Trophoblast cell (in vitro differentiated cells and primary cell): ENCODE results near the gene UFD1.
A peak's percentile ranks its signal among the peaks of the same experiment; 100 is the strongest.

ENCODE experiments used
- DNase-seq, 2 donors: peaks; one replicate each; pipeline ENCODE4 v3.0.0-alpha.2; 2016
- H2AFZ ChIP-seq: 2 replicates; pipeline ENCODE4 v1.6.1; 2013; ENCODE audit warnings: low read length, moderate library complexity, mild to moderate bottlenecking; ENCODE audit not compliant: insufficient read depth, poor library complexity
- H2AK5ac ChIP-seq: 2 replicates; pipeline ENCODE4 v1.6.1; 2013; ENCODE audit warnings: mild to moderate bottlenecking, low read length
- H2BK120ac ChIP-seq: 2 replicates; pipeline ENCODE4 v1.6.1; 2013; ENCODE audit warnings: low read length, mild to moderate bottlenecking, moderate library complexity; ENCODE audit not compliant: insufficient read depth, poor library complexity
- H2BK12ac ChIP-seq: 2 replicates; pipeline ENCODE4 v1.6.1; 2013; ENCODE audit warnings: mild to moderate bottlenecking, low read length, moderate library complexity
- H2BK5ac ChIP-seq: 2 replicates; pipeline ENCODE4 v1.6.1; 2013; ENCODE audit warnings: low read length, low read depth, moderate library complexity, mild to moderate bottlenecking; ENCODE audit not compliant: poor library complexity
- H3K14ac ChIP-seq: 2 replicates; pipeline ENCODE4 v1.6.1; 2013; ENCODE audit warnings: mild to moderate bottlenecking, low read length
- H3K18ac ChIP-seq: 2 replicates; pipeline ENCODE4 v1.6.1; 2013; ENCODE audit warnings: mild to moderate bottlenecking, low read length
- H3K23ac ChIP-seq: 2 replicates; pipeline ENCODE4 v1.6.1; 2013; ENCODE audit warnings: low read length
- H3K27ac ChIP-seq: 2 replicates; pipeline ENCODE4 v1.5.1; 2013; ENCODE audit warnings: low read depth, mild to moderate bottlenecking, inconsistent platforms, low read length, moderate library complexity
- H3K27me3 ChIP-seq: 2 replicates; pipeline ENCODE4 v1.6.1; 2013; ENCODE audit warnings: inconsistent platforms, mild to moderate bottlenecking, low read length, moderate library complexity; ENCODE audit not compliant: insufficient read depth
- H3K36me3 ChIP-seq, 2 experiments: 1 replicate in 1 of 2; 2 replicates in 1 of 2; pipeline ENCODE4 v1.6.1; 2013; ENCODE audit warnings: low read length in 2 of 2, mild to moderate bottlenecking in 2 of 2, moderate library complexity in 1 of 2; ENCODE audit not compliant: insufficient read depth in 2 of 2, control insufficient read depth in 1 of 2
- H3K4ac ChIP-seq: 2 replicates; pipeline ENCODE4 v1.6.1; 2013; ENCODE audit warnings: low read depth, mild to moderate bottlenecking, low read length, moderate library complexity
- H3K4me1 ChIP-seq, 2 experiments: 1 replicate in 1 of 2; 2 replicates in 1 of 2; pipeline ENCODE4 v1.6.1; 2013; ENCODE audit warnings: low read length in 2 of 2, mild to moderate bottlenecking in 2 of 2, moderate library complexity in 1 of 2; ENCODE audit not compliant: insufficient read depth in 2 of 2, control insufficient read depth in 1 of 2
- H3K4me2 ChIP-seq: 2 replicates; pipeline ENCODE4 v1.6.1; 2013; ENCODE audit warnings: inconsistent platforms, mild to moderate bottlenecking, low read length, moderate library complexity
- H3K4me3 ChIP-seq: 2 replicates; pipeline ENCODE4 v1.5.1; 2013; ENCODE audit warnings: mild to moderate bottlenecking, low read depth, low read length, inconsistent platforms
- H3K79me1 ChIP-seq: one replicate; pipeline ENCODE4 v1.6.1; 2013; ENCODE audit warnings: low read length
- H3K79me2 ChIP-seq: 2 replicates; pipeline ENCODE4 v1.6.1; 2013; ENCODE audit warnings: low read length, mild to moderate bottlenecking; ENCODE audit not compliant: control insufficient read depth, insufficient read depth, poor library complexity
- H3K9ac ChIP-seq: 2 replicates; pipeline ENCODE4 v1.6.1; 2013; ENCODE audit warnings: mild to moderate bottlenecking, low read length
- H3K9me3 ChIP-seq: 2 replicates; pipeline ENCODE4 v1.6.1; 2013; ENCODE audit warnings: low read depth, mild to moderate bottlenecking, control low read depth, inconsistent platforms, low read length; ENCODE audit not compliant: insufficient read depth
- H4K12ac ChIP-seq: 2 replicates; pipeline ENCODE4 v1.6.1; 2013; ENCODE audit warnings: low read depth, mild to moderate bottlenecking, low read length, moderate library complexity
- H4K8ac ChIP-seq: 2 replicates; pipeline ENCODE4 v1.6.1; 2013; ENCODE audit warnings: low read depth, mild to moderate bottlenecking, low read length, moderate library complexity
- H4K91ac ChIP-seq: one replicate; pipeline ENCODE4 v1.6.1; 2013; ENCODE audit warnings: low read depth, mild to moderate bottlenecking, low read length, moderate library complexity
- WGBS: extraction: QIAGEN DNeasy Blood & Tissue Kit; methylation state at CpG from one replicate; pipeline ENCODE4 v1.1.7; 2013; ENCODE audit warnings: missing lambda C conversion rate; ENCODE audit not compliant: insufficient read length, insufficient coverage; ENCODE audit errors: extremely low coverage; 5-methylcytosine and 5-hydroxymethylcytosine counted together

UFD1 gene

GRCh38 chr22:19488285-19488684 is 9.3 kb upstream of the UFD1 start:
- Histone ChIP-seq H3K4me2 (no peak overlapping the region), H2BK120ac (no peak overlapping the region), H4K12ac (peak overlapping the region; percentile 54), H3K18ac (no peak overlapping the region), H4K91ac (no peak overlapping the region), H2AFZ (no peak overlapping the region), H3K4me1 (no peaks in the 10 kb centered on the region), H3K4ac (no peak overlapping the region), H3K79me2 (no peaks in the 10 kb centered on the region), H3K27ac (no peak overlapping the region), H3K79me1 (no peaks in the 10 kb centered on the region), H3K4me3 (no peak overlapping the region), H2BK5ac (no peak overlapping the region), H3K23ac (no peak overlapping the region), H3K9me3 (no peaks in the 10 kb centered on the region), H3K9ac (no peak overlapping the region), H3K27me3 (no peaks in the 10 kb centered on the region), H3K36me3 (peaks cover 25 to 29% of the 10 kb centered on the region in 2 experiments), H2AK5ac (no peak overlapping the region), H3K14ac (no peak overlapping the region), H2BK12ac (no peak overlapping the region), H4K8ac (no peak overlapping the region)
- no CpG with 5 or more reads among the region's 2 CpGs for WGBS
- no peak for DNase-seq

GRCh38 chr22:19483481-19484244 is 4.7 kb upstream of the UFD1 start:
- H3K4me1 ChIP-seq: peaks cover 0 to 3% of the 10 kb centered on the region in 2 experiments
- H3K14ac ChIP-seq: no peak overlapping the region
- H3K27ac ChIP-seq: no peak overlapping the region
- peaks cover 7% of the 10 kb centered on the region for H3K79me1 ChIP-seq
- H3K4me3 ChIP-seq: no peak overlapping the region
- H3K18ac ChIP-seq: no peak overlapping the region
- H2BK12ac ChIP-seq: no peak overlapping the region
- DNase-seq: no peak
- no CpG with 5 or more reads among the region's 8 CpGs for WGBS
- H4K91ac ChIP-seq: no peak overlapping the region
- H3K36me3 ChIP-seq: peaks cover 25 to 28% of the 10 kb centered on the region in 2 experiments
- no peak overlapping the region for H4K8ac ChIP-seq
- H3K4me2 ChIP-seq: no peak overlapping the region
- H2BK5ac ChIP-seq: no peak overlapping the region
- H3K4ac ChIP-seq: no peak overlapping the region
- H2AFZ ChIP-seq: no peak overlapping the region
- H3K9ac ChIP-seq: no peak overlapping the region
- H3K79me2 ChIP-seq: peaks cover 8% of the 10 kb centered on the region
- H3K23ac ChIP-seq: no peak overlapping the region
- no peaks in the 10 kb centered on the region for H3K9me3 ChIP-seq
- H4K12ac ChIP-seq: no peak overlapping the region
- no peaks in the 10 kb centered on the region for H3K27me3 ChIP-seq
- no peak overlapping the region for H2AK5ac ChIP-seq
- H2BK120ac ChIP-seq: no peak overlapping the region

- H3K79me1 ChIP-seq: peaks cover 9% of the 10 kb centered on the region
- no peak overlapping the region for H3K18ac ChIP-seq
- H4K91ac ChIP-seq: no peak overlapping the region
- no peak overlapping the region for H2BK5ac ChIP-seq
- no peak overlapping the region for H3K14ac ChIP-seq
- H3K36me3 ChIP-seq: peaks cover 21% of the 10 kb centered on the region in 2 experiments
- no peak overlapping the region for H3K9ac ChIP-seq
- no peak overlapping the region for H3K4me3 ChIP-seq
- H4K8ac ChIP-seq: no peak overlapping the region
- no peak overlapping the region for H3K4ac ChIP-seq
- H2AK5ac ChIP-seq: no peak overlapping the region
- no peak for DNase-seq
- WGBS: no CpG with 5 or more reads among the region's 9 CpGs
- H3K4me1 ChIP-seq: peaks cover 4 to 7% of the 10 kb centered on the region in 2 experiments
- H2BK12ac ChIP-seq: no peak overlapping the region
- no peak overlapping the region for H2BK120ac ChIP-seq
- no peak overlapping the region for H4K12ac ChIP-seq
- no peak overlapping the region for H3K23ac ChIP-seq
- no peak overlapping the region for H2AFZ ChIP-seq
- peaks cover 14% of the 10 kb centered on the region for H3K79me2 ChIP-seq
- H3K27me3 ChIP-seq: no peaks in the 10 kb centered on the region
- H3K9me3 ChIP-seq: no peaks in the 10 kb centered on the region
- no peak overlapping the region for H3K27ac ChIP-seq
- H3K4me2 ChIP-seq: no peak overlapping the region
These were observed 3.3 kb upstream of the UFD1 start for GRCh38 chr22:19482297-19482696.

GRCh38 chr22:19480789-19481188 is 1.8 kb upstream of the UFD1 start:
- Histone ChIP-seq H3K79me1 (peaks cover 9% of the 10 kb centered on the region), H3K4me2 (peak overlapping the region; percentile 99), H3K9me3 (no peaks in the 10 kb centered on the region), H4K12ac (no peak overlapping the region), H3K4me3 (no peak overlapping the region), H3K4ac (no peak overlapping the region), H3K18ac (no peak overlapping the region), H3K27ac (no peak overlapping the region), H2BK12ac (no peak overlapping the region), H3K4me1 (peaks cover 4 to 7% of the 10 kb centered on the region in 2 experiments), H3K14ac (no peak overlapping the region), H4K91ac (no peak overlapping the region), H3K23ac (no peak overlapping the region), H3K79me2 (peaks cover 16% of the 10 kb centered on the region), H2BK120ac (no peak overlapping the region), H4K8ac (no peak overlapping the region), H3K9ac (no peak overlapping the region), H3K36me3 (peaks cover 18 to 20% of the 10 kb centered on the region in 2 experiments), H2AK5ac (no peak overlapping the region), H2BK5ac (no peak overlapping the region), H3K27me3 (no peaks in the 10 kb centered on the region), H2AFZ (no peak overlapping the region)
- no peak for DNase-seq
- WGBS: no CpG with 5 or more reads among the region's 10 CpGs
